H9 (cell line): ENCODE results near the gene GPATCH3. TPM values are rescaled to one million over a fixed set of nuclear protein-coding genes. Genes with fewer than 3 reads are reported as not detected.
"Not testable (repeated sequence)": the region's sequence is repeated elsewhere in the genome, so short reads cannot be mapped to it uniquely, and the experiment has no call there.

Experiments
- DNase-seq: peaks from one replicate; pipeline ENCODE4 v3.0.0-alpha.2; 2017
- H2AFZ ChIP-seq: one replicate; pipeline ENCODE4 v1.6.1; 2013; ENCODE audit warnings: mild to moderate bottlenecking, low read length, control low read depth, moderate library complexity
- H2AK5ac ChIP-seq: 2 replicates; pipeline ENCODE4 v1.6.1; 2013; ENCODE audit warnings: low read length, control low read depth, mixed read lengths; ENCODE audit not compliant: insufficient read length
- H2BK120ac ChIP-seq: one replicate; pipeline ENCODE4 v1.6.1; 2013; ENCODE audit warnings: low read depth, mild to moderate bottlenecking, low read length, control low read depth, inconsistent platforms; ENCODE audit not compliant: poor library complexity, severe bottlenecking
- H2BK12ac ChIP-seq: 2 replicates; pipeline ENCODE4 v1.6.1; 2013; ENCODE audit warnings: low read length, control low read depth, mixed read lengths, low read depth; ENCODE audit not compliant: insufficient read length
- H2BK15ac ChIP-seq: 2 replicates; pipeline ENCODE4 v1.6.1; 2013; ENCODE audit warnings: low read depth, low read length, control low read depth
- H2BK20ac ChIP-seq: one replicate; pipeline ENCODE4 v1.6.1; 2013; ENCODE audit warnings: low read depth, mild to moderate bottlenecking, low read length, control low read depth, inconsistent platforms; ENCODE audit not compliant: poor library complexity, severe bottlenecking
- H2BK5ac ChIP-seq: 2 replicates; pipeline ENCODE4 v1.6.1; 2013; ENCODE audit warnings: low read length, control low read depth, mixed read lengths; ENCODE audit not compliant: insufficient read length
- H3K14ac ChIP-seq: 2 replicates; pipeline ENCODE4 v1.6.1; 2013; ENCODE audit warnings: low read length, control low read depth; ENCODE audit not compliant: insufficient read depth
- H3K18ac ChIP-seq: 2 replicates; pipeline ENCODE4 v1.6.1; 2013; ENCODE audit warnings: low read depth, mild to moderate bottlenecking, mixed read lengths, low read length, control low read depth; ENCODE audit not compliant: insufficient read length
- H3K23ac ChIP-seq: 2 replicates; pipeline ENCODE4 v1.6.1; 2013; ENCODE audit warnings: low read length, control low read depth, mixed read lengths, low read depth; ENCODE audit not compliant: insufficient read length
- H3K23me2 ChIP-seq: 2 replicates; pipeline ENCODE4 v1.6.1; 2013; ENCODE audit warnings: low read depth, mild to moderate bottlenecking, mixed read lengths, low read length, control low read depth; ENCODE audit not compliant: insufficient read length, poor library complexity, severe bottlenecking
- H3K27ac ChIP-seq: 2 replicates; pipeline ENCODE4 v1.5.1; 2013; ENCODE audit warnings: low read length, control low read depth, mixed read lengths, low read depth; ENCODE audit not compliant: insufficient read length
- H3K27me3 ChIP-seq: 2 replicates; pipeline ENCODE4 v1.6.1; 2013; ENCODE audit warnings: low read length, control low read depth, inconsistent platforms; ENCODE audit not compliant: insufficient read depth
- H3K4ac ChIP-seq: 2 replicates; pipeline ENCODE4 v1.6.1; 2013; ENCODE audit warnings: low read depth, mild to moderate bottlenecking, control low read depth, inconsistent platforms, low read length, moderate library complexity
- H3K4me1 ChIP-seq: 2 replicates; pipeline ENCODE4 v1.6.1; 2013; ENCODE audit warnings: low read length, control low read depth, inconsistent platforms; ENCODE audit not compliant: insufficient read depth
- H3K4me2 ChIP-seq: 2 replicates; pipeline ENCODE4 v1.6.1; 2013; ENCODE audit warnings: low read length, control low read depth, mixed read lengths; ENCODE audit not compliant: insufficient read length, insufficient read depth
- H3K56ac ChIP-seq: 2 replicates; pipeline ENCODE4 v1.6.1; 2013; ENCODE audit warnings: low read depth, mild to moderate bottlenecking, mixed read lengths, low read length, control low read depth; ENCODE audit not compliant: insufficient read length
- H3K79me1 ChIP-seq: 2 replicates; pipeline ENCODE4 v1.6.1; 2013; ENCODE audit warnings: low read depth, mild to moderate bottlenecking, moderate library complexity, low read length, control low read depth, inconsistent platforms; ENCODE audit not compliant: insufficient read depth, poor library complexity, severe bottlenecking
- H3K79me2 ChIP-seq: 2 replicates; pipeline ENCODE4 v1.6.1; 2013; ENCODE audit warnings: low read length, control low read depth, inconsistent platforms; ENCODE audit not compliant: insufficient read depth
- H3K9ac ChIP-seq: 2 replicates; pipeline ENCODE4 v1.6.1; 2013; ENCODE audit warnings: low read length, control low read depth, mixed read lengths; ENCODE audit not compliant: insufficient read length; ENCODE audit errors: extremely low read depth
- H3K9me3 ChIP-seq: one replicate; pipeline ENCODE4 v1.6.1; 2013; ENCODE audit warnings: low read depth, low read length, inconsistent platforms; ENCODE audit not compliant: control insufficient read depth
- H3T11ph ChIP-seq: one replicate; pipeline ENCODE4 v1.6.1; 2013; ENCODE audit warnings: mild to moderate bottlenecking, low read length, control low read depth, inconsistent platforms
- H4K20me1 ChIP-seq: one replicate; pipeline ENCODE4 v1.6.1; 2013; ENCODE audit not compliant: control insufficient read depth, insufficient read length, insufficient read depth
- H4K5ac ChIP-seq: 2 replicates; pipeline ENCODE4 v1.6.1; 2013; ENCODE audit warnings: low read depth, mild to moderate bottlenecking, mixed read lengths, low read length, control low read depth; ENCODE audit not compliant: insufficient read length
- H4K8ac ChIP-seq: replicated peaks from 2 replicates; pipeline ENCODE4 v1.6.1; 2013; ENCODE audit warnings: low read length, control low read depth, mixed read lengths, low read depth; ENCODE audit not compliant: insufficient read length
- H4K91ac ChIP-seq: 2 replicates; pipeline ENCODE4 v1.6.1; 2013; ENCODE audit warnings: low read depth, mild to moderate bottlenecking, moderate library complexity, mixed read lengths, low read length, control low read depth; ENCODE audit not compliant: insufficient read length
- H3K27ac Mint-ChIP-seq, 3 experiments: 2 replicates in 2 of 3; 3 replicates in 1 of 3; pipeline ENCODE4 v1.8.0; 2020 to 2021; ENCODE audit warnings: mixed read lengths in 3 of 3, mild to moderate bottlenecking in 1 of 3, moderate library complexity in 1 of 3
- H3K27me3 Mint-ChIP-seq: 2 replicates; pipeline ENCODE4 v1.8.0; 2021; ENCODE audit warnings: low read depth, mild to moderate bottlenecking, moderate library complexity, mixed read lengths
- H3K36me3 Mint-ChIP-seq, 3 experiments: 2 replicates in 2 of 3; 3 replicates in 1 of 3; pipeline ENCODE4 v1.8.0; 2020 to 2021; ENCODE audit warnings: low read depth in 3 of 3, mixed read lengths in 3 of 3; ENCODE audit not compliant: insufficient read depth in 1 of 3
- H3K4me1 Mint-ChIP-seq, 2 experiments: 2 replicates each; pipeline ENCODE4 v1.8.0; 2020; ENCODE audit warnings: mixed read lengths in 2 of 2
- H3K4me3 Mint-ChIP-seq, 2 experiments: 2 replicates in 1 of 2; 3 replicates in 1 of 2; pipeline ENCODE4 v1.8.0; 2020 to 2021; ENCODE audit warnings: mild to moderate bottlenecking in 2 of 2, mixed read lengths in 2 of 2, moderate library complexity in 1 of 2
- H3K9me3 Mint-ChIP-seq, 2 experiments: 2 replicates in 1 of 2; 3 replicates in 1 of 2; pipeline ENCODE4 v1.8.0; 2020; ENCODE audit warnings: mild to moderate bottlenecking in 2 of 2, mixed read lengths in 2 of 2, moderate library complexity in 1 of 2
- WGBS: extraction: QIAGEN DNeasy Blood & Tissue Kit; methylation state at CpG from one replicate; pipeline ENCODE4 v1.1.7; 2013; ENCODE audit warnings: missing lambda C conversion rate, low lambda C conversion rate, mixed read lengths; ENCODE audit not compliant: insufficient read length; ENCODE audit errors: extremely low coverage; 5-methylcytosine and 5-hydroxymethylcytosine counted together
- total RNA-seq: library from RNA; stranded (reverse); gene quantifications from 2 replicates; pipeline ENCODE4 v1.2.1, GENCODE V29; 2021
- TF ChIP-seq, protein P1 (sequence below): fragments of 200-600 bp; sonication (generic); conservative IDR thresholded peaks from 3 replicates; pipeline ENCODE4 v1.8.0; 2021; ENCODE audit warnings: antibody characterized with exemption, mild to moderate bottlenecking

The GPATCH3 gene
- total RNA-seq, 1 experiment from 2014 or later, result 19.4 TPM

DNA sequence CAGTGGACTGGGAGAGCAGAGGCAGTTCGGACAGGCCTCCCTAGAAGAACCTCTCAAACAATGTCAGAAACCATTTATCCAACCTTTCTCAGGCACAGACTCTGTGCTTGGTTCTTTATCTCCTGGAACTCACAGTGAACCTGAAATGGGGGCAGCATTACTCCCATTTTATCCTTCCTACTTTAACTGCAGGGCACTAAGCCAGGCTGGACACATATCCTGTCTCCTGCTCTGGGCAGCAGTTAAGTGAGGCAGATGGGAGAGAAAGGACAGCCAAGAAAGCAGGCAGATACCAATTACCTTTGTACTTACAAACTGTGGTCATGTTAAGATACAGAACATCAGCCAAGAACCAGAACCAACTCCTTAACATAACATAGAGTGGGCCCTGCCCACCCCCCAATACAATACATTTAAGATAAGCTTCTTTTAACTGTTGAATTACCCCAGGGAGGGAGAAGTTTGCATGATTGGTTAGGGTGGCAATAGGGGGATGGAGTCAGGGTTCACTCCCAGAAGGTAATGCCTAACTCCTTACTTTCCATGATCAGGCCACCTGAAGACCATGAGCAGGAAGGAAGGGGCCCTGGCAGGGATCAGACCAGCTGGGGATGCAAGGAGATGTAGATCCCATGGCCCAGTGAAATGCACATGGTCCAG is 49.1 kb upstream of the GPATCH3 start:
- Mint-ChIP-seq H3K9me3 (no peaks in the 10 kb centered on the region), H3K27me3 (no peaks in the 10 kb centered on the region), H3K36me3 (peaks cover 24 to 65% (median 62%) of the 10 kb centered on the region in 3 experiments; a peak in 6 of 7 replicates), H3K4me3 (no peak overlapping the region), H3K27ac (peak overlapping the region in 2 of 3 experiments; percentile 71 to 73; a peak in 4 of 7 replicates), H3K4me1 (no peaks in the 10 kb centered on the region)
- no peaks in the 10 kb centered on the region for H3K79me1 ChIP-seq
- no peak for DNase-seq
- no peak overlapping the region for H2AFZ ChIP-seq
- no peak overlapping the region for H2BK20ac ChIP-seq
- H3K27me3 ChIP-seq, result no peaks in the 10 kb centered on the region
- H3K9ac ChIP-seq, result no peak overlapping the region
- H3K18ac ChIP-seq, result no peak overlapping the region
- no CpG with 5 or more reads among the region's 1 CpG for WGBS
- H3K9me3 ChIP-seq, result no peaks in the 10 kb centered on the region
- H3T11ph ChIP-seq, result no peak overlapping the region
- H3K79me2 ChIP-seq, result no peaks in the 10 kb centered on the region
- H4K20me1 ChIP-seq, result no peaks in the 10 kb centered on the region
- no peak overlapping the region for H3K4ac ChIP-seq
- H3K23me2 ChIP-seq, result no peaks in the 10 kb centered on the region
- H2BK120ac ChIP-seq, result no peak overlapping the region
- H3K56ac ChIP-seq, result no peak overlapping the region
- H2BK15ac ChIP-seq, result no peak overlapping the region
- no peak overlapping the region for H2AK5ac ChIP-seq
- H2BK12ac ChIP-seq, result no peak overlapping the region
- H4K5ac ChIP-seq, result no peak overlapping the region
- H3K23ac ChIP-seq, result no peak overlapping the region
- no peak overlapping the region for H4K91ac ChIP-seq
- TF ChIP-seq, protein P1, sequence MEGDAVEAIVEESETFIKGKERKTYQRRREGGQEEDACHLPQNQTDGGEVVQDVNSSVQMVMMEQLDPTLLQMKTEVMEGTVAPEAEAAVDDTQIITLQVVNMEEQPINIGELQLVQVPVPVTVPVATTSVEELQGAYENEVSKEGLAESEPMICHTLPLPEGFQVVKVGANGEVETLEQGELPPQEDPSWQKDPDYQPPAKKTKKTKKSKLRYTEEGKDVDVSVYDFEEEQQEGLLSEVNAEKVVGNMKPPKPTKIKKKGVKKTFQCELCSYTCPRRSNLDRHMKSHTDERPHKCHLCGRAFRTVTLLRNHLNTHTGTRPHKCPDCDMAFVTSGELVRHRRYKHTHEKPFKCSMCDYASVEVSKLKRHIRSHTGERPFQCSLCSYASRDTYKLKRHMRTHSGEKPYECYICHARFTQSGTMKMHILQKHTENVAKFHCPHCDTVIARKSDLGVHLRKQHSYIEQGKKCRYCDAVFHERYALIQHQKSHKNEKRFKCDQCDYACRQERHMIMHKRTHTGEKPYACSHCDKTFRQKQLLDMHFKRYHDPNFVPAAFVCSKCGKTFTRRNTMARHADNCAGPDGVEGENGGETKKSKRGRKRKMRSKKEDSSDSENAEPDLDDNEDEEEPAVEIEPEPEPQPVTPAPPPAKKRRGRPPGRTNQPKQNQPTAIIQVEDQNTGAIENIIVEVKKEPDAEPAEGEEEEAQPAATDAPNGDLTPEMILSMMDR, result no peak
- no peak overlapping the region for H3K27ac ChIP-seq
- H3K14ac ChIP-seq, result no peak overlapping the region
- H3K4me2 ChIP-seq, result no peak overlapping the region
- no peak overlapping the region for H2BK5ac ChIP-seq
- H4K8ac ChIP-seq, result no peak overlapping the region
- no peaks in the 10 kb centered on the region for H3K4me1 ChIP-seq

DNA sequence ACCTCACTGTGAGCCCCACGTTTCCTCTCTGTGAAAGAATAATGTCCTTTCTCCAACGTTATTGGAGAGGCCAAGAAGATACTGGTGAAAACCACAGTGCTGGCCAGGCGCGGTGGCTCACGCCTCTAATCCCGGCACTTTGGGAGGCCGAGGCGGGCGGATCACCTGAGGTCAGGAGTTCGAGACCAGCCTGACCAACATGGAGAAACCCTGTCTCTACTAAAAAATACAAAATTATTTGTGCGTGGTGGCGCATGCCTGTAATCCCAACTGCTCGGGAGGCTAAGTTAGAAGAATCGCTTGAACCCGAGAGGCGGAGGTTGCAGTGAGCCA is 48.4 kb upstream of the GPATCH3 start:
- not testable (repeated sequence) for H4K8ac ChIP-seq, H3K27me3 ChIP-seq, H3K9me3 Mint-ChIP-seq, H2BK12ac ChIP-seq, H3K4me1 ChIP-seq, H3K79me2 ChIP-seq, H3K27ac Mint-ChIP-seq, H2BK120ac ChIP-seq, H3K4me2 ChIP-seq, H3K4me3 Mint-ChIP-seq, H3K4ac ChIP-seq, H3T11ph ChIP-seq, DNase-seq, H3K9ac ChIP-seq, H3K23ac ChIP-seq, H2BK15ac ChIP-seq, H3K18ac ChIP-seq, H3K27me3 Mint-ChIP-seq, H4K91ac ChIP-seq, H2AK5ac ChIP-seq, H4K5ac ChIP-seq, H2BK20ac ChIP-seq, H3K27ac ChIP-seq, H3K14ac ChIP-seq, H4K20me1 ChIP-seq, H3K4me1 Mint-ChIP-seq, H3K79me1 ChIP-seq, H3K9me3 ChIP-seq, H2AFZ ChIP-seq, H2BK5ac ChIP-seq, H3K23me2 ChIP-seq, H3K56ac ChIP-seq
- no CpG with 5 or more reads among the region's 16 CpGs for WGBS
- peaks cover 24 to 71% (median 60%) of the 10 kb centered on the region in 3 experiments; a peak in 6 of 7 replicates for H3K36me3 Mint-ChIP-seq
